Neural crest cell (in vitro differentiated cells): ENCODE data around the gene NDUFC1. TPM values are rescaled to one million over a fixed set of nuclear protein-coding genes. Genes with fewer than 3 reads are reported as not detected.

ENCODE experiments used
- DNase-seq: peaks from one replicate; pipeline ENCODE4 v3.0.0; 2021; ENCODE audit warnings: low read depth, mixed read lengths, low spot score
- H3K27ac Mint-ChIP-seq: one replicate; pipeline ENCODE4 v1.8.0; 2021; ENCODE audit warnings: mild to moderate bottlenecking, mixed read lengths; ENCODE audit not compliant: unreplicated experiment
- H3K27me3 Mint-ChIP-seq: 2 replicates; pipeline ENCODE4 v1.8.0; 2021; ENCODE audit warnings: low read depth, mild to moderate bottlenecking, mixed read lengths
- H3K36me3 Mint-ChIP-seq: 2 replicates; pipeline ENCODE4 v1.8.0; 2021; ENCODE audit warnings: low read depth, mild to moderate bottlenecking, mixed read lengths
- H3K4me1 Mint-ChIP-seq: 2 replicates; pipeline ENCODE4 v1.8.0; 2021; ENCODE audit warnings: mixed read lengths
- H3K4me3 Mint-ChIP-seq: one replicate; pipeline ENCODE4 v1.8.0; 2021; ENCODE audit warnings: mild to moderate bottlenecking, mixed read lengths
- H3K9me3 Mint-ChIP-seq: 2 replicates; pipeline ENCODE4 v1.8.0; 2021; ENCODE audit warnings: mixed read lengths
- total RNA-seq: library from RNA; stranded (reverse); gene quantifications from 2 replicates; pipeline ENCODE4 v1.2.1, GENCODE V29; 2021
- TF ChIP-seq, protein P1 (sequence below): fragments of 200-600 bp; sonication (generic); conservative IDR thresholded peaks from 2 replicates; pipeline ENCODE4 v1.5.0; 2021; ENCODE audit warnings: antibody characterized with exemption, mild to moderate bottlenecking

The NDUFC1 gene
- total RNA-seq, 1 donor from 2014 or later: 54.4 TPM

- TF ChIP-seq, protein P1, sequence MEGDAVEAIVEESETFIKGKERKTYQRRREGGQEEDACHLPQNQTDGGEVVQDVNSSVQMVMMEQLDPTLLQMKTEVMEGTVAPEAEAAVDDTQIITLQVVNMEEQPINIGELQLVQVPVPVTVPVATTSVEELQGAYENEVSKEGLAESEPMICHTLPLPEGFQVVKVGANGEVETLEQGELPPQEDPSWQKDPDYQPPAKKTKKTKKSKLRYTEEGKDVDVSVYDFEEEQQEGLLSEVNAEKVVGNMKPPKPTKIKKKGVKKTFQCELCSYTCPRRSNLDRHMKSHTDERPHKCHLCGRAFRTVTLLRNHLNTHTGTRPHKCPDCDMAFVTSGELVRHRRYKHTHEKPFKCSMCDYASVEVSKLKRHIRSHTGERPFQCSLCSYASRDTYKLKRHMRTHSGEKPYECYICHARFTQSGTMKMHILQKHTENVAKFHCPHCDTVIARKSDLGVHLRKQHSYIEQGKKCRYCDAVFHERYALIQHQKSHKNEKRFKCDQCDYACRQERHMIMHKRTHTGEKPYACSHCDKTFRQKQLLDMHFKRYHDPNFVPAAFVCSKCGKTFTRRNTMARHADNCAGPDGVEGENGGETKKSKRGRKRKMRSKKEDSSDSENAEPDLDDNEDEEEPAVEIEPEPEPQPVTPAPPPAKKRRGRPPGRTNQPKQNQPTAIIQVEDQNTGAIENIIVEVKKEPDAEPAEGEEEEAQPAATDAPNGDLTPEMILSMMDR: no peak
- no peaks in the 10 kb centered on the region for H3K4me1 Mint-ChIP-seq
- no peaks in the 10 kb centered on the region for H3K27me3 Mint-ChIP-seq
- no peak for DNase-seq
- H3K36me3 Mint-ChIP-seq: no peaks in the 10 kb centered on the region
- no peaks in the 10 kb centered on the region for H3K9me3 Mint-ChIP-seq
- no peak overlapping the region for H3K27ac Mint-ChIP-seq
- H3K4me3 Mint-ChIP-seq: no peak overlapping the region
These were observed 61.0 kb downstream of the NDUFC1 start for GRCh38 chr4:139241086-139241783.

Other genes starting within 250 kb of the NDUFC1 start
- 37.8 and 39.4 TPM in 2 replicates for gene ELF2, start 125.3 kb downstream of the NDUFC1 start, total RNA-seq
- 0.45 and 0.65 TPM in 2 replicates for gene MGARP, start 22.3 kb downstream of the NDUFC1 start, total RNA-seq
- 81.9 and 87.4 TPM in 2 replicates for gene NAA15, start 972 bp downstream of the NDUFC1 start, total RNA-seq
- 6.5 and 7.0 TPM in 2 replicates for gene RAB33B, start 151.6 kb upstream of the NDUFC1 start, total RNA-seq